ENCODE data around the gene SLC38A7. TPM values are rescaled to one million over a fixed set of nuclear protein-coding genes. Genes with fewer than 3 reads are reported as not detected.
A peak's percentile ranks its signal among the peaks of the same experiment; 100 is the strongest.

The SLC38A7 gene
- total RNA-seq, 2 donors from 2014 or later: 10.1 to 14.9 TPM

GRCh38 chr16:58628845-58629732 is 55.5 kb downstream of the SLC38A7 start:
- TF ChIP-seq CTCF (IDR thresholded peaks at IDR 0.05): no peak
- Histone ChIP-seq H3K9me3 (no peaks in the 10 kb centered on the region), H3K27ac (peak overlapping the region; percentile 95 to 99), H3K27me3 (no peaks in the 10 kb centered on the region), H3K4me1 (peaks cover 0 to 23% of the 10 kb centered on the region in 2 donors), H3K36me3 (peaks cover 5% of the 10 kb centered on the region), H3K4me3 (peak overlapping the region; percentile 82 to 94)
- DNase-seq (ENCODE audit: low spot score): peak; percentile 74

GRCh38 chr16:58624209-58624608 is 60.4 kb downstream of the SLC38A7 start:
- H3K4me1 ChIP-seq: peaks cover 0 to 28% of the 10 kb centered on the region in 2 donors
- TF ChIP-seq CTCF (IDR thresholded peaks at IDR 0.05): no peak
- H3K27ac ChIP-seq: no peak overlapping the region
- no peak overlapping the region for H3K4me3 ChIP-seq
- DNase-seq (ENCODE audit: low spot score): no peak
- no peaks in the 10 kb centered on the region for H3K9me3 ChIP-seq
- peaks cover 24% of the 10 kb centered on the region for H3K36me3 ChIP-seq
- H3K27me3 ChIP-seq: no peaks in the 10 kb centered on the region

- Histone ChIP-seq H3K27me3 (no peaks in the 10 kb centered on the region), H3K4me1 (peaks cover 0 to 5% of the 10 kb centered on the region in 2 donors), H3K9me3 (no peaks in the 10 kb centered on the region), H3K36me3 (peaks cover 35% of the 10 kb centered on the region), H3K4me3 (no peak overlapping the region), H3K27ac (no peak overlapping the region)
- DNase-seq (ENCODE audit: low spot score): no peak
- TF ChIP-seq CTCF (IDR thresholded peaks at IDR 0.05): no peak
Measured at GRCh38 chr16:58620396-58620795, 64.2 kb downstream of the SLC38A7 start.

GRCh38 chr16:58615280-58615679 is 69.3 kb downstream of the SLC38A7 start:
- TF ChIP-seq CTCF (IDR thresholded peaks at IDR 0.05): no peak
- Histone ChIP-seq H3K9me3 (no peaks in the 10 kb centered on the region), H3K4me3 (no peak overlapping the region), H3K36me3 (peaks cover 11% of the 10 kb centered on the region), H3K4me1 (peaks cover 0 to 13% of the 10 kb centered on the region in 2 donors), H3K27ac (no peak overlapping the region), H3K27me3 (no peaks in the 10 kb centered on the region)
- DNase-seq (ENCODE audit: low spot score): no peak

Other genes with a start within 250 kb of the SLC38A7 start
- gene NDRG4, start 184.6 kb downstream of the SLC38A7 start, total RNA-seq: 100 to 1,000 TPM; 163 to 238 TPM
- 10 to 100 TPM; 11.9 to 12.9 TPM for gene SETD6, start 169.3 kb downstream of the SLC38A7 start, total RNA-seq
- 10 to 100 TPM; 54.3 to 63.2 TPM for gene CNOT1, start 54.9 kb downstream of the SLC38A7 start, total RNA-seq
- 100 to 1,000 TPM; 176 to 337 TPM for gene GOT2, start 49.5 kb upstream of the SLC38A7 start, total RNA-seq

Measured in right atrium auricular region (tissue), 2 donors.